MM.1S (cell line): ENCODE results near the gene FOXG1.

ENCODE experiments used
- DNase-seq: peaks from one replicate; pipeline ENCODE4 v3.0.0-alpha.2; 2015
- H2AFZ ChIP-seq: fragments of 300-600 bp; sonication (generic); 2 replicates; pipeline ENCODE4 v1.6.0; 2016; ENCODE audit warnings: antibody characterized with exemption, low read length
- H3F3A ChIP-seq: fragments of 300-600 bp; sonication (generic); 2 replicates; pipeline ENCODE4 v1.6.1; 2016; ENCODE audit warnings: mild to moderate bottlenecking, antibody characterized with exemption, low read length, moderate library complexity, mixed read lengths; ENCODE audit not compliant: insufficient read depth
- H3K27ac ChIP-seq: fragments of 300-600 bp; sonication (generic); 2 replicates; pipeline ENCODE4 v1.5.1; 2016; ENCODE audit warnings: mild to moderate bottlenecking, low read length
- H3K27me3 ChIP-seq: fragments of 300-600 bp; sonication (generic); replicated peaks from 2 replicates; pipeline ENCODE4 v1.6.0; 2016; ENCODE audit warnings: low read length; ENCODE audit not compliant: insufficient read depth
- H3K36me3 ChIP-seq: fragments of 300-600 bp; sonication (generic); replicated peaks from 2 replicates; pipeline ENCODE4 v1.6.1; 2016; ENCODE audit warnings: mild to moderate bottlenecking, low read length, mixed read lengths; ENCODE audit not compliant: insufficient read depth
- H3K4me1 ChIP-seq: fragments of 300-600 bp; sonication (generic); 2 replicates; pipeline ENCODE4 v1.6.1; 2016; ENCODE audit warnings: low read length, mixed read lengths
- H3K4me2 ChIP-seq: fragments of 300-600 bp; sonication (generic); 2 replicates; pipeline ENCODE4 v1.6.0; 2016; ENCODE audit warnings: low read depth, low read length
- H3K4me3 ChIP-seq: fragments of 300-600 bp; sonication (generic); 2 replicates; pipeline ENCODE4 v1.5.1; 2016; ENCODE audit warnings: low read length, mixed read lengths
- H3K79me2 ChIP-seq: fragments of 300-600 bp; sonication (generic); 2 replicates; pipeline ENCODE4 v1.6.1; 2016; ENCODE audit warnings: mixed run types, low read length, mixed read lengths
- H3K9ac ChIP-seq: fragments of 300-600 bp; sonication (generic); 2 replicates; pipeline ENCODE4 v1.6.1; 2016; ENCODE audit warnings: low read length, mixed read lengths
- H3K9me2 ChIP-seq: fragments of 300-600 bp; sonication (generic); replicated peaks from 2 replicates; pipeline ENCODE4 v1.6.1; 2016; ENCODE audit warnings: mild to moderate bottlenecking, low read length, mixed read lengths; ENCODE audit not compliant: insufficient read depth
- H3K9me3 ChIP-seq: fragments of 300-600 bp; sonication (generic); replicated peaks from 2 replicates; pipeline ENCODE4 v1.6.1; 2016; ENCODE audit warnings: mild to moderate bottlenecking, low read length, mixed read lengths; ENCODE audit not compliant: insufficient read depth
- H4K20me1 ChIP-seq: fragments of 300-600 bp; sonication (generic); 2 replicates; pipeline ENCODE4 v1.6.1; 2016; ENCODE audit warnings: mild to moderate bottlenecking, low read length, moderate library complexity, mixed read lengths; ENCODE audit not compliant: insufficient read depth
- EZH2 ChIP-seq: fragments of 300-600 bp; sonication (generic); optimal IDR thresholded peaks from 2 replicates; pipeline ENCODE3; 2017; ENCODE audit warnings: low read depth, mild to moderate bottlenecking, antibody characterized with exemption, low read length, mixed read lengths
- EZH2phosphoT487 ChIP-seq: fragments of 300-600 bp; sonication (generic); IDR thresholded peaks from 2 replicates; pipeline ENCODE4 v1.6.1; 2018; ENCODE audit warnings: antibody characterized with exemption, low read length
- TF ChIP-seq, protein P1 (sequence below): fragments of 300-600 bp; sonication (generic); IDR thresholded peaks from 2 replicates; pipeline ENCODE4 v1.5.1; 2016; ENCODE audit warnings: antibody characterized with exemption, low read length, mixed read lengths

The FOXG1 gene

DNA sequence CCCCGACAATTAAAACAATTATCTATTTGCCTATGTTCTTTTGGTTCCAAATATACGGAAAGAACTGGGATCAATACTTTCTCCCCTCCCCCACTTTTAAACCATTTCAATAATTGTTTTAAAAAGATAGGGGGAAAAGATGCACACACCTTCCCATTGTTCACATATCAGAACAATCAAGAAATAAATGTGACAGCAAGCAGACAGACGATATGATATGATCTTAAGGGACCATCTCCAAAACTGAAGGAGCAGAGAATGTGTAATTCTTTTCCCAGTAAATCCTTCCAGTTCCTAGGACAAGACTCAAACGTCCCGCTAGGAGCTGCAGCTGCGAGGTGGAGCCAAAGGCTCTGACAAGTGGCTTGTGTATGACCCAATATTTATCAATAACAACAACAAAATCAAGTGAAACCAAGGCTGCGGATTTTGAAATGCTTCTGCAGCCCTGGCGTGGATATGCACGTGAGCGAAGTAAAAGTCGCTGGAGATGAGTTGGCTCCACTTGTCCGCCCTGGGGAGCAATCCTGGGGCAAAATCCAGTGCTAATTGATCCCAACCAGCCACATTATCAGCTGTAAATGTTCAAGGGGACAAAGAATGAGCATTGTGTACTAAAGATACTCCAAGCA is 8.2 kb upstream of the FOXG1 start:
- Histone ChIP-seq H3K36me3 (no peaks in the 10 kb centered on the region), H3K9me3 (no peaks in the 10 kb centered on the region), H3K79me2 (no peaks in the 10 kb centered on the region), H4K20me1 (no peaks in the 10 kb centered on the region), H3K4me3 (no peak overlapping the region), H3K9me2 (no peaks in the 10 kb centered on the region), H3K27me3 (no peaks in the 10 kb centered on the region), H3K27ac (no peak overlapping the region), H3K4me2 (no peak overlapping the region), H3K9ac (no peak overlapping the region), H3F3A (no peaks in the 10 kb centered on the region), H2AFZ (no peak overlapping the region), H3K4me1 (no peaks in the 10 kb centered on the region)
- TF ChIP-seq EZH2 = no peak
- TF ChIP-seq, protein P1, sequence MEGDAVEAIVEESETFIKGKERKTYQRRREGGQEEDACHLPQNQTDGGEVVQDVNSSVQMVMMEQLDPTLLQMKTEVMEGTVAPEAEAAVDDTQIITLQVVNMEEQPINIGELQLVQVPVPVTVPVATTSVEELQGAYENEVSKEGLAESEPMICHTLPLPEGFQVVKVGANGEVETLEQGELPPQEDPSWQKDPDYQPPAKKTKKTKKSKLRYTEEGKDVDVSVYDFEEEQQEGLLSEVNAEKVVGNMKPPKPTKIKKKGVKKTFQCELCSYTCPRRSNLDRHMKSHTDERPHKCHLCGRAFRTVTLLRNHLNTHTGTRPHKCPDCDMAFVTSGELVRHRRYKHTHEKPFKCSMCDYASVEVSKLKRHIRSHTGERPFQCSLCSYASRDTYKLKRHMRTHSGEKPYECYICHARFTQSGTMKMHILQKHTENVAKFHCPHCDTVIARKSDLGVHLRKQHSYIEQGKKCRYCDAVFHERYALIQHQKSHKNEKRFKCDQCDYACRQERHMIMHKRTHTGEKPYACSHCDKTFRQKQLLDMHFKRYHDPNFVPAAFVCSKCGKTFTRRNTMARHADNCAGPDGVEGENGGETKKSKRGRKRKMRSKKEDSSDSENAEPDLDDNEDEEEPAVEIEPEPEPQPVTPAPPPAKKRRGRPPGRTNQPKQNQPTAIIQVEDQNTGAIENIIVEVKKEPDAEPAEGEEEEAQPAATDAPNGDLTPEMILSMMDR = no peak
- TF ChIP-seq EZH2phosphoT487 = no peak
- no peak for DNase-seq

DNA sequence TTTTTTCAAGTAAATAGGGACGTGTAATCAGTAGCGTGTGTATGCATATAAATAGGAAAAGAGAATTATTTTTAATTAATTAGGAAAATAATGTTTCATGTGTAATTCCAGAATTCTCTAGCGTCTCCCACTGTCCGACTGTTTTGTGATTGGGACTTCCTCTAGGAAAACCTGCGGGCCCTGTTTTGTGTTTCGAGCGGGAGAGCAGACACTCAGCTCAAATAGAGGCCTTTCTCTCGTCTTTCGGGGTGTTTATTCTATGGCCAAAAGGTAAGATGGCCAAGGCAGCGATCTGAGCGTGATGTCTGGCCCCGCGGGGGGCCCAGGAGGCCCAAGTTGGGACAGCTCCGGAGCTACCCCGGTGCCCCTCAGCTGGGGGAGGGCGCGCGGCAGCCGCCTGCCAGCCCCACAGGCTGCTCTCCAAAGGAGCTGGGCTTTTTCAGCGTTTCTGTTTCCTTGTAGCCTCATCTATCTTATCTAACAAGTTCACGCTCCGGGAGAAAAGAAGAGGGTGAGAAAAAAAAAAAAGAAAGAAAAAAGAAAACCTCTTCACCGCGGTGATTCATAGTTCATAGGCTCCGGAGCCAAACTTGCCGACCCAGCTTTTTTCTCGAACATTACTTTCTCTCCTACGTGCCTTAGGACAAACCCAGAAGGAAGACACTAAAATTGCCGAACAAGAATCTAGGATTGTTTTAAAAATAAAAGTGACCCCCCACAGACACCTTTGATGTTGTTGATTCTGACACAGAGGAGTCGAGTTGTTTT is 7.5 kb upstream of the FOXG1 start:
- Histone ChIP-seq H3K27ac (no peak overlapping the region), H3K36me3 (no peaks in the 10 kb centered on the region), H2AFZ (no peak overlapping the region), H3K4me3 (no peak overlapping the region), H3F3A (no peaks in the 10 kb centered on the region), H3K4me2 (no peak overlapping the region), H3K9ac (no peak overlapping the region), H3K4me1 (no peaks in the 10 kb centered on the region), H4K20me1 (no peaks in the 10 kb centered on the region), H3K9me2 (no peaks in the 10 kb centered on the region), H3K27me3 (no peaks in the 10 kb centered on the region), H3K79me2 (no peaks in the 10 kb centered on the region), H3K9me3 (no peaks in the 10 kb centered on the region)
- no peak for DNase-seq
- TF ChIP-seq EZH2phosphoT487 = no peak
- TF ChIP-seq, protein P1 = no peak
- TF ChIP-seq EZH2 = no peak

DNA sequence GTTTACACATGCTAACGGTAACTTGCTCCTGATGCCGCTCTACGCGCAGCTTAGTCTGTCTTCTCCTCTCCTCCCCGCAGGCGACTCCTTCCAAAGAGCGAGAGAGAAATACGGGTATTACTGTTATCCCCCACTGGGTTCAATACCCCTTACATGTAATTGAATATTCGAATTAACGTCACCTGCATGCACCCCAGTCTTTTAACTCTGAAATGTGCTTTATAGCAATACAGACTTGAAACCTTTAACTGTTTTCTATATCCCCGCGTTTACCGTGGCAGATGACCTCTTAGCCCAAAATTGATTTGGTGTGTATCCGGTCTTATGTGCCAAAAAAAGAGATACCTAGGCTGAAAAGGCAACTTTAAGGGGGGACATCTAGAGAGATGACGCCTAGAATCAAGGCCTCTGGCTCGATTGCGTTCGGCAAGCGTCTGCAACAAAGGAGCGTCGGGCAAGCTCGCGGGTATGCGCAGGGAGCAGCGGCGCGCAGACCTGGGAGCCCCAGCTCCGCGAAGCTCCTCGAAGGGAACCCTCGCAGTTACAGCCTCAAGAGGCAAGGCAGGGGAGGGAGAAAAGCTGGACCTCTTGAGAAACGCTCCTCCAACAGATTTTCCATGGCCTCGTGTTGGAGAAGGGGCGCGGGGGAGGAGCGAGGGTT is 6.8 kb upstream of the FOXG1 start:
- H2AFZ ChIP-seq = no peak overlapping the region
- H3K4me1 ChIP-seq = no peaks in the 10 kb centered on the region
- no peaks in the 10 kb centered on the region for H3K9me2 ChIP-seq
- no peak overlapping the region for H3K4me2 ChIP-seq
- H4K20me1 ChIP-seq = no peaks in the 10 kb centered on the region
- H3K9ac ChIP-seq = no peak overlapping the region
- H3K36me3 ChIP-seq = no peaks in the 10 kb centered on the region
- H3K27ac ChIP-seq = no peak overlapping the region
- H3F3A ChIP-seq = no peaks in the 10 kb centered on the region
- DNase-seq = no peak
- no peaks in the 10 kb centered on the region for H3K79me2 ChIP-seq
- no peak overlapping the region for H3K4me3 ChIP-seq
- H3K9me3 ChIP-seq = no peaks in the 10 kb centered on the region
- TF ChIP-seq EZH2phosphoT487 = no peak
- TF ChIP-seq, protein P1 = no peak
- TF ChIP-seq EZH2 = no peak
- no peaks in the 10 kb centered on the region for H3K27me3 ChIP-seq
